Right ventricle myocardium superior (tissue), 1 donor: Measurements from ENCODE around the gene GPAT3. TPM values are rescaled to one million over a fixed set of nuclear protein-coding genes. Genes with fewer than 3 reads are reported as not detected.

Experiments used
- ATAC-seq: fragments of 200-7000 bp; cut with Tn5 transposase; one replicate; pipeline ENCODE4 v1.9.1; 2020; ENCODE audit warnings: mild to moderate bottlenecking; ENCODE audit not compliant: poor library complexity
- DNase-seq: peaks from one replicate; pipeline ENCODE4 v3.0.0-alpha.2; 2020
- intact Hi-C: fragments of 100-400 bp; cut with DNase I; formaldehyde crosslinking; loops from one replicate; pipeline ENCODE4 v1.11.2; 2022
- total RNA-seq: library from RNA; stranded (reverse); fragmentation: NEBNext Ultra II Directional; extraction: Animal tissue kit (Norgen Biotek cat#: 25700); gene quantifications from one replicate; pipeline ENCODE4 v1.2.1, GENCODE V29; 2021
- donor health status: DM: no; HTN: yes; CAD: no; lungs with severe emphysema.

The GPAT3 gene
- total RNA-seq, 1 donor from 2014 or later = 39.6 TPM

DNA sequence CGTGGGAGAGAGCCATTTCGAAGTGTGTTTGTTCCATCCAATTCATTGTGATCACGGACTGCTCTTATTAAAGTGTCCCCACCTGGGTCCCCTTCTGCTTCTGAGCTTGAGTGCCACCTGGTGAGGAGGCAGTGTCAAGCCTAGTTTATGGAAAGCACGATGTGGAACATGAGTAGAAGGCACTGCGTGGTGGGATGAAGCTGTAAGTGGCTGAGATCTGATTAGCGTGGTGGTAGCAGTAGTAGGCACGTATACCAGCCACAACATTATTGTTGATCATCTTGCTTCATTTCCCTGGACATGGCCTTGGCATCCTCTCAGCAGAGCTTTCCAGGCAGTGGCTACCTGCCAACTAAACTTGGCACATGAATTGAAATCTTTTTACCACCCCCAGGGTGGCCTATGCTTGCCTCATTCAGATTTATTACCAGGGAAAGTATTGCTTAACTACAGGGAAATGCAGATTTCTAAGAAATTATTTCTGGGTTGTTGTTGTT lies 46.4 kb downstream of the GPAT3 start:
- DNase-seq (no peak), ATAC-seq (peak; percentile 91)
- intact Hi-C loops = no loop called here

DNA sequence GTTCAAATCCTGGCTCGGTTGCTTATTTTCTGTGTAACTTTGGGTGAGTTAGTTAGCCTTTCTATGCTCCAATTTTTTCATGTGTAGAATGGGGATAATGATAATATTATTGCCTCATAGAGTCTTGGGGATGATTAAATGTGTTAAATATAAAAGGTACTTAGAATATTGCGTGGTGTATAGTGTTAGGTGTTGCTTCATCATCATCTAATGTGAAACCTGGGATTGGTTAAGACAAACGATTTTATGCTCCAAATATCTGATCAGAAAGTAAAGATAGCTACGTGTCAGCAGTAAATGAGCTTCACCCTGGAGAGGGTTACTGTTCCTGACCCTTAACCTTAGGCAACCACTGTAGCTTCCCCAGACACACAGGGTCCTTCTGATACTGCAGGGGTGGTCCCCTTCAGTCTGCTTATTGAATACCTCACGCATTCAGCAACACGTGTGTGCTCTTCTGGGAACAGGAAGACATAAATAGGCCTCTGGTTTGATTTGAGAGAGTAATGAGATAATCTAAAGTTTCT lies 50.1 kb downstream of the GPAT3 start:
- intact Hi-C loops = no loop called here
- no peak for ATAC-seq
- no peak for DNase-seq

DNA sequence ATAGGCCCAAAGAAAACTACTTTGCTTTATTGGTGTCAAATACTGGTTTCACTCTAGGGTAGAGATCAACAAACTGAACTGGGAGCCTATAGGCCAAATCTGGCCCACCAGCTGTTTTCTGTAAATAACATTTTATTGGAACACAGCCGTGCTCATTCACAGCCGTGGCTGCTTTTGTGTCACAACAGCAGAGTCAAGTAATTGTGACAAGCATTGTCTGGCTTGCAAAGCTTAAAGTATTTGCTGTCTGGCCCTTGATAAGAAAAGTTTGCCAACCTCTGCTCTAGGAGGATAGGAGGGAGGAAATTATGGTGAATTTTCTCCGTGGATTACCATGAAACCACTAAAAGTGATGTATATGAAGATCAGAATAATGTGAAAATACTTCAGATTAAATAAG lies 53.4 kb downstream of the GPAT3 start:
- DNase-seq (no peak), ATAC-seq (no peak)
- intact Hi-C loops = no loop called here

DNA sequence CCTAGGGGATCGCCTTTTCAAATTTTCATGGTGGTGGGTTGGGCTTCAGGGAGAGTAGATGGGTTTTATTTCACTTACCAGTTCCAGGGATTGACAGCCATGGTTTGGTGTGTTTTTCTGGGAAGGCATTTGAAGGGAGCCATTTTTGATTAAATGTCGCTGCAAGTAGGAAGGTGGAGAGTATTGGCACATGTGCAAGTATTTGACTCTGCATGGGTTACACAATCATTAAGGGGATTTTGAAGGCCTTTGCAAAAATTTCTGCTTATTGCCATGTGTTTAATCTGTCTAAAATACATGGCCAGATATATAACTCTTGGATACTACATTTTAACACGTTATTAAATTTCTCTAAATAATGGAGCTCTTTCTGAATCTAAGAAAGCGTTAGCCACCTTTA lies 55.1 kb downstream of the GPAT3 start:
- ATAC-seq (no peak), DNase-seq (no peak)
- intact Hi-C loops = no loop called here

DNA sequence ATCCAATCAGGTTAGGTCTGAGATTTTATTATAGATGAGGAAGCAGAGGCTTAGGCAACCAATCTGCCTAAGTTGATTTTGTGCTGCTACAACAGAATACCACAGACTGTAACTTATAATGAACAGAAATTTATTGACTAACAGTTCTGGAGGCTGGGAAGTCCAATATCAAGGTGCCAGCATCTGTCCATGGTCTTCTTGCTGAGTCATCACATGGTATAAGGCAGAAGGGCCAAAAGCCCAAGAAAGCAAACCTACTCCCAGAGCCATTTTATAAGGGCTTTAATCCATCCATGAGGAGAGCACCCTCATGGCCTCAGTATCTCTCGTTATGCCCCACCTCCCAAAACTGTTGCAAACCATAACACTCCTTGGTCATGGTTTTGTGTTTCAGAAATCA lies 55.8 kb downstream of the GPAT3 start:
- no peak for ATAC-seq
- intact Hi-C loops = no loop called here
- DNase-seq = no peak

DNA sequence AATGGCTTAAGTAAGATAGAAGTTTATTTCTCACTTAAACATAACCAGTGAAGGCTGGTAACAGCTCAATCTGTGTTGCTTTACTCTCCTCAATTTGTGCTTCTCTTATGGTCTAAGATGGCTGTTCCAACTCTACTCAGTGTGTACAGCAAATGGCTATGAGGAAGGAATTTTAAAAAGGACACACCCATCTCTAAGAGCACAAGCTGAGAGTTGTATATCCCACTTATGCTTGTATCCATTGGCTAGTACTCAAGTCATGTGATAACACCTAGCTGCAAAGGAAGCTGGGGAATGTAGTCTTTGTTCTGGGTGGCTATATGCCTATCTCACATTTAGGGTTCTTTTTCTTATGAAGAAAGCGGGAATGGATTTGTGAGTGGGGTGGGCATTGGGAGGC lies 63.3 kb downstream of the GPAT3 start:
- DNase-seq = no peak
- no peak for ATAC-seq
- intact Hi-C loops = no loop called here

DNA sequence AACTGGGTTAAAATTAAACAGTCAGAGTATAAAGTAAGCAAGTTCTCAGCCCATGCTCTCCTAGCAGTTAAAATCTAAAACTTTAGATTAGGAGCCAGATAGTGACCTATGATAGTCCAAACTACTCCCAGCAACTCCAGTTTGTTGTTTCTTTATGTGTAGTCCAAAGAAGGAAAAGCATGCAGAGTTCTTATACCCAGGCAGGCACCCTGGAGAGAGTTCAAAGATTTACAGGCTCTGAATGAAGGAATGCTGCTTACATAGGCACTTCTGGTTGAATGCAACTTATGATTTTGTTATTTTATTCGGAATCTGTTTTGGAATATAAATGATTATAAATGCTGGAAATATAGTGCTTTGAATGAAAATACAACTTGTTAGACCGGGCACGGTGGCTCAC lies 67.2 kb downstream of the GPAT3 start:
- intact Hi-C loops = no loop called here
- ATAC-seq (no peak), DNase-seq (no peak)

DNA sequence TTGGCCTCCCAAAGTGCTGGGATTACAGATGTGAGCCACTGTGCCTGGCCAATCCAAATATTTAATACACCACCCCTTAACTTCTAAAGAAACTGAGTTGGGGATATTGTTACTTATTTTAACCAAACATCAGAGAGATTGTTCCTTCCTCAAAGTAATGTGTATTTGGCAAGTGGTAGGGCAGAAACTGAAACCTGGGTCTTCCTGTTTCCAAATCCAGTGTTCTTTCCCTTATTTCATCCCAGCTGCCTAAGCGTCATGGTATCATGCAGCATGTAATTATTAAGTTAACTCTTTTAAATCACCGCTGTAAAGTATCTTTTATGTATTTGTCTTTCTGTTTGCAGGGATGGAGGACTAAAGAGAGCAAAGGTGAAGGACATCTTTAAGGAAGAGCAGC lies 68.4 kb downstream of the GPAT3 start:
- intact Hi-C loops = no loop called here
- DNase-seq = no peak
- no peak for ATAC-seq

DNA sequence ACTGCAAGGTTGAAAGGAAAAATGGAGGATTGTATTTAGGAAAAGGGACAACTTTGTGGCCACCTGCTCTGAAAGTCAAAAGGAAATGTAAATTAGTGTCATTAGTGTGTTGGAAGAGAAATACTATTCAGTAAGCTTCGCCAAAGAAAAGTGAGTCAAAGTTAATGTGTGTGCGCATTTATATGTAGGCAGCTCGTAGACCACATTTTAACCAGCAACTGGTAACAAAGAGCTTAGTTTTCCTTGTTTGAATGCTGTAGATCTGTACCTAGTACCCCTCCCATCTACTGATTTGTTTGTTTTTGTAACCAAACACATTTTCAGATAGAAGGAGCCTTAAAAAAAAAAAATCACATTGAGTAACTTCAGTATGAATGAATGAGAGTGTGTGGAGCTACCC lies 69.3 kb downstream of the GPAT3 start:
- intact Hi-C loops = no loop called here
- ATAC-seq (no peak), DNase-seq (no peak)

DNA sequence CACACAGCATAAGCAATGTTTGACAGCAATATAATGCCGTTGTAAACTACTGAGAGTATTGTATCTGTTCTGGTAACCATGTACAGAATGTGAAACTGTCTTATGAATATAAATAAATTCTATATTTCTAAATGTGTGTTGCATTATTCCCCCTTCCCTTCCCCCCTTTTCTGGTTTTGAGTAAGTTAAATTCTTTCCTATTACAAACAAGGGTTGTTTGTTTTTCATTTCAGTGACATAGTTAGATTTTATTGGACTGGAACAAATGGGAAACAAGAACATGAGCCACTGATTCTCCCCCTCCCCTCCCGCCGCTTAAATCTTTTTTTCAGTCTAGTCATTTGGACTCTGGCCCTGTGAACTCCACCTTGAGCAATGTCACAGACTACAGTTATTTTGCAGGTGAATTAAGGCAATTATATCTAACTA lies 69.8 kb downstream of the GPAT3 start:
- intact Hi-C loops = no loop called here
- no peak for DNase-seq
- ATAC-seq = peak; percentile 45

DNA sequence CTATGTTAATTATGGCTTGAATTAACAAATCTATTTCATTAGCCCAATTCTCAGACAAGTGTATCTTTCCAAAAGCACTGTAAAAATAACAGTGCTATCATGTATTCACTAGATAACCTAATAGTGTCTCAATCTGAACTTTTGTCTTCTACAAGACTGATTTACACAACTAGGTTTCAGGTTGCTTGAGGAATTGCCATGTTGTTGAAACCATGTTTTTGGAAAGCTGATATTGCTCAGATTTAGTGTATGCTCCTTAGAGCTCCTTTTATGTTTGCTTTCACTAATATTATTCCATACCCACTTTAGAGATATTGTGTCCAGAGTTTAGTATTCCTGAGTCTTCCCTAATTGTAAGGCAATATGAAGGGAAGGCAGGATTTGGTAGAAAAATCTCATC lies 70.6 kb downstream of the GPAT3 start:
- ATAC-seq (no peak), DNase-seq (no peak)
- intact Hi-C loops = no loop called here

DNA sequence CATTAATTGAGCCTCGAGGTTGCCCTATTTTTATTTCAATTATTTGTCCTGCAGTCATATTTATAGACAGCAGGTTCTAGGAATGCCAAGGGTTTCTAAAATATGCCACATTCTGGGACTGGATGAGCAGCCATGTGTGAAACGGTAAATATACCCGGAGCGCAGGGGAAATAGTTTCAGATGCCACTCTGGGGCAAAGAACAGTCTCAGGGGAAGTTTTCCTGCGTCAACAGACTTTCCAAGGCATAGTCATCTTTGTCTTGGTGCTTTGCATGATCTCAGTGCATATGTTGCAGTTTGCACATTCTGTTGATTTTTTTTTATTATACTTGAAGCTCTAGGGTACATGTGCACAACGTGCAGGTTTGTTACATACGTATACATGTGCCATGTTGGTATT lies 71.0 kb downstream of the GPAT3 start:
- intact Hi-C loops = no loop called here
- peak; percentile 13 for ATAC-seq
- no peak for DNase-seq

DNA sequence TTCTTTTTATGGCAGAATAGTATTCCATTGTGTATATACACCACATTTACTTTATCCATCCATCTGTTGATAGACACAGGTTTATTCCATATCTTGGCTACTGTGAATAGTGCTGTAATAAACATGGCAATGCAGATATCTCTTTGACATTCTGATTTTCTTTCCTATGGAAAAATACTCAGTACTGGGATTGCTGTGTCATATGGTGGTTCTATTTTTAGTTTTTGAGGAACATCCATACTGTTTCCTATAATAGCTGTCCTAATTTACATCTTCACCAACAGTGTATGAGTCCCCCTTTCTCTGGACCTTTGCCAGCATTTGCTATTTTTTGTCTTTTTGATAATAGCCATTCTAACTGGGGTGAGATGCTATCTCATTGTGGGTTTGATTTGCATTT lies 73.5 kb downstream of the GPAT3 start:
- DNase-seq (no peak), ATAC-seq (no peak)
- intact Hi-C loops = no loop called here

DNA sequence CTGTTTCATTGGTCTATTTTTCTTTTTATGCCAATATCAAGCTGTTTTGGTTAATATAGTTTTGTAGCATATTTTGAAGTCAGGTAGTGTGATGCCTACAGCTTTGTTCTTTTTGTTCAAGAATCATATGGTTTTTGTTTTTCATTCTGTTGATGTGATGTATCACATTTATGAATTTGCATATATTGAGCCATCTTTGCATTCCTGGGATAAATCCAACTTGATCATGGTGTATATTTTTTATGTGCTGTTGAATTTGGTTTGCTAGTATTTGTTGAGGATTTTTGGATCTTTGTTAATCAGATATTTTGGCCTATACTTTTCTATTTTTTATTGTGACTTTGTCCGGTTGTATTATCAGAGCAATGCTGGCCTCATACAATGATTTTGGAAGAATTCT lies 74.8 kb downstream of the GPAT3 start:
- intact Hi-C loops = no loop called here
- no peak for DNase-seq
- no peak for ATAC-seq

DNA sequence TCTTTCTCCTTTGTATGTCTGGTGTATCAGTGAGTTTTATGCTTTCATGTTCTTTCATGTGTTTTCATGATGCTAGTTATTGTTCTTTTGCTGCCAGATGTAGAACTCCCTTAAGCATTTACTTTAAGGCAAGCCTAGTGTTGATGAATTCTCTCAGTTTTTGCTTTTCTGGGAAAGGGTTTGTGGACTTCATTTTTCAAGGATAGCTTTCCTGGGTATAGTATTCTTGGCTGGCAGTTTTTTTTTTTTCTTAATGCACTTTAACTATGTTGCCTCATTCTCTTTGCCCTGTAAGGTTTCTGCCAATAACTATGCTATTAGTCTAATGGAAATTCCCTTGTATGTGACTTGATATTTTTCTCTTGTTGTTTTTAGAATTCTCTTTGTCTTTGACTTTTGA lies 77.1 kb downstream of the GPAT3 start:
- intact Hi-C loops = no loop called here
- ATAC-seq = no peak
- DNase-seq = no peak

DNA sequence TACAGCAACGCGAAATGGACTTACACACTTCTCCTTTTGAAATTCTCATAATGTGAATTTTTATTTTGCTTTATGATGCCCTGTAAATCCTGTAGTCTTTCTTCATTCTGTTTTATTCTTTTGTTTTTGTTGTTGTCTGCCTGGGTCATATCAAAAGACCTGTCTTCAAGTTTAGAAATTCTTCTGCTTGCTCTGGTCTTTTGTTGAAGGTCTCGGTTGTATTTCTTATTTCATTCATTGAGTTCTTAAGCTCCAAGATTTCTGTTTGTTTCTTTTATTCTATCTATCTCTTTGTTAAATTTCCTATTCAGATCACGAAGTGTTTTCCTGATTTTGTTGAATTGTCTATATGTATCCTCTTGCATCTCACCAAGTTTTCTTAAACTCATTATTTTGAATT lies 78.1 kb downstream of the GPAT3 start:
- intact Hi-C loops = no loop called here
- no peak for DNase-seq
- no peak for ATAC-seq

DNA sequence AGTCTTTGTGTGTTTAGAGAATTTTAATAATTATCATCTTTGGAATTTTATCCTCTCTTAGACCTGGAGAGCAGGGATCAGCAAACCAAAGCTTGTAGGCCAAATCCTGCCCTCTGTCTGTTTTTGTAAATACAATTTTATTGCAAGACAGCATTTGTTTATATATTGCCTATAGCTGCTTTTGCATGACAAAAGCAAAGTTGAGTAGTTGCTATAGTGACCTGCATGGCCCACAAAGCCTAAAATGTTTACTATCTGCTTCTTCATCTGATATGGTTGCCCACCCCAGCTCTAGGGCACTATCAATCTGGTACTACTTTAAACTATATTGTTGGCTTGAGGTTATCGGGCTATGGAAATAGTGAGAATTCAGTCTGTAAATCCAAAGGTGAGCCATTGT lies 80.3 kb downstream of the GPAT3 start:
- DNase-seq = no peak
- no peak for ATAC-seq
- intact Hi-C loops = no loop called here

DNA sequence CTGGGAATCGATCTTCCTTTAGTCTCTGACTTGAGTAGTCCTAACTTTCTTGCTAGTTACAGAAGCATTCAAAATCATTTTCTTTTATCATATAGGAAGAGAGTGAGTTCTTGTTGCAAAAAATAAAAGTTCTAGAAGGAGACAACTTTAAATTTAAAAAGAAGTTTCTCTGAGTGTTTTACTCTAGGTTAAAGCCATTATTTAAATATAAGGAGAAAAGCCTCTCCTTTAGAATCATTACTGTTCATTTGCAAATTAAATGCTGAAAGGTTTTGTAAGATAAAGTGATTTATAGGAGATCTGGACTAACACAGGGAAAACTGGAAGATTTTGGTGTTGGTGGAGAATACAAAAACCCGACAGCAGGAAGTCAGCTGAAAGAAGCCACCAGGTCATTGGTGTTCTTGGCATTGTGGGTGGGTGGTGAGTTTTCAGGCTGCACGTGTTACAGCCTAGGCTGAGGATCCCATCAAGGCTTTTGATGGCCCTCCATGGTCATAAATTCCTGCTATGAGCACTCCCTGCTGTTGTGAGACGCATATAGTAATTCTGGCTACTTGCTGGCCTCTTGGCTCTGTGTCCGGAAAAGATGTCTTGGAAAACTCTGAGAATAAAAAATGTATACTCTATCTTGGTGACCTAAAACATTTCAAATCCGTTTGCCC lies 81.6 kb downstream of the GPAT3 start:
- peak; percentile 35 for ATAC-seq
- intact Hi-C loops = no loop called here
- no peak for DNase-seq

DNA sequence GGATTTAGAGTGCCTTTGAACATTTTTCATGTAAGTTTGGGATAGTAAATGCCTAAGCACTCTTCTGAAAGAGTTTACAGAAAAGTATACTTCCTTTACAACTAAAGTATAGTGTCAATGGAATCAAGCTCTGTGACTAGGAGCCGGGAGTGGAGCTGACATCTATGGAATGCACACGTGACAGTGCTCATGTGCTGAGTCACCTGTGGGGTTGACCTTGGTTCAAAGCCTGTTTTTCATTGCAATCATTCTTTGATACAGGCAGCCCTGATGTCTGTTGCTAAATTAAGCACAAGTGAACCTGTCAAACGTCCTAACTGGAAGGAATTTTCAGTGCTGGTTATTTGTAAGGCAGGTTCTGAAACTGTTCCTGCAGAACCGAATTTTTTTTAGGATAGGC lies 82.5 kb downstream of the GPAT3 start:
- intact Hi-C loops = no loop called here
- peak; percentile 98 for ATAC-seq
- DNase-seq = no peak

DNA sequence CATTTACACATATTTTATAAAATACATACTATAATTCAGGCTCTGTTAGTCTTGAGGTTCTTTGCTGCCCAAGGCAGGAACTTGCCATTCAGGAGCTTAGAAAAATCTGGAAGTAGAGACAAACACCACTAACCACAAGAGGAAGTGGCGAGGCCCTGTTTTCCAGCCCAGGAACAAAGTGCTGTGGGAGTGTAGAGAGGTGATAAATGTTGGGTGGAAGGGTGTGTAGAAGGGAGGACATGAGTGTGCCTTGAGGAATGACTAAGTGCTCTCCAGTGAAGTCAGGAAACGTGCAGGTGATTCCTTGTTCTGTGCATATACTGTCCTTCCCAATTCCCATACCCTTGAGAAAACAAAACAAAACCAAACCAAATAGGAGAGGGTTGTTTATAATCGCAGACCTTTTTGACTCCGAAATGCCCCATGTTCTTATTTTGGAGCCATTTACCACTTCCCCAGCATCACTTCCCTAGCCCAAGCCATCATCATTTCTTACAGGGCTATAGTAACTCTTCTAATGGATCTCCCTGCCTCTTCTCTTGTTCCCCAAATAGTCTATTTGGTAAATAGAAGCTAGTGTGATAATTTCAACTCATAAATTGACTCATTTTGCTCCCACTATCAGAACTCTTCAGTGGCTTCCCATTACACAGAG lies 83.2 kb downstream of the GPAT3 start:
- ATAC-seq = peak; percentile 55
- DNase-seq = no peak
- intact Hi-C loops = no loop called here
